ENCODE data around the gene KIAA1671.
"Not testable (repeated sequence)": the region's sequence is repeated elsewhere in the genome, so short reads cannot be mapped to it uniquely, and the experiment has no call there.

KIAA1671 gene

GRCh38 chr22:25176799-25177198 lies 224.3 kb downstream of the KIAA1671 start:
- H4K20me1 ChIP-seq (ENCODE audit: insufficient read depth): no peaks in the 10 kb centered on the region
- no peak overlapping the region for H3K4me2 ChIP-seq
- H3K36me3 ChIP-seq (ENCODE audit: insufficient read depth): no peaks in the 10 kb centered on the region
- no peak overlapping the region for H3K4me3 ChIP-seq (IDR thresholded peaks at IDR 0.05; ENCODE audit: insufficient read depth, low read depth, low read length)
- no peak for TF ChIP-seq CTCF (conservative IDR thresholded peaks at IDR 0.05; ENCODE audit: low read depth, low read length)
- no peaks in the 10 kb centered on the region for H3K4me1 ChIP-seq (ENCODE audit: low read depth, poor library complexity, severe bottlenecking)
- no peak overlapping the region for H3K27ac ChIP-seq
- H3K9ac ChIP-seq: no peak overlapping the region
- H3K27me3 ChIP-seq (ENCODE audit: insufficient read depth, low read depth): no peaks in the 10 kb centered on the region
- H2AFZ ChIP-seq (ENCODE audit: low read depth): no peak overlapping the region
- no peaks in the 10 kb centered on the region for H3K79me2 ChIP-seq (ENCODE audit: insufficient read depth, low read depth)

GRCh38 chr22:25177226-25177625 lies 224.7 kb downstream of the KIAA1671 start:
- H3K36me3 ChIP-seq (ENCODE audit: insufficient read depth): no peaks in the 10 kb centered on the region
- no peaks in the 10 kb centered on the region for H3K27me3 ChIP-seq (ENCODE audit: insufficient read depth, low read depth)
- no peak overlapping the region for H3K9ac ChIP-seq
- H4K20me1 ChIP-seq (ENCODE audit: insufficient read depth): no peaks in the 10 kb centered on the region
- H2AFZ ChIP-seq (ENCODE audit: low read depth): no peak overlapping the region
- no peaks in the 10 kb centered on the region for H3K79me2 ChIP-seq (ENCODE audit: insufficient read depth, low read depth)
- H3K4me2 ChIP-seq: no peak overlapping the region
- no peak overlapping the region for H3K27ac ChIP-seq
- no peak for TF ChIP-seq CTCF (conservative IDR thresholded peaks at IDR 0.05; ENCODE audit: low read depth, low read length)
- H3K4me1 ChIP-seq (ENCODE audit: low read depth, poor library complexity, severe bottlenecking): no peaks in the 10 kb centered on the region
- no peak overlapping the region for H3K4me3 ChIP-seq (IDR thresholded peaks at IDR 0.05; ENCODE audit: insufficient read depth, low read depth, low read length)

GRCh38 chr22:25177895-25178294 lies 225.4 kb downstream of the KIAA1671 start:
- Histone ChIP-seq H2AFZ (ENCODE audit: low read depth) (no peak overlapping the region), H3K4me1 (ENCODE audit: low read depth, poor library complexity, severe bottlenecking) (no peaks in the 10 kb centered on the region), H3K9ac (no peak overlapping the region), H3K36me3 (ENCODE audit: insufficient read depth) (no peaks in the 10 kb centered on the region), H4K20me1 (ENCODE audit: insufficient read depth) (no peaks in the 10 kb centered on the region), H3K4me2 (no peak overlapping the region), H3K27me3 (ENCODE audit: insufficient read depth, low read depth) (no peaks in the 10 kb centered on the region), H3K4me3 (IDR thresholded peaks at IDR 0.05; ENCODE audit: insufficient read depth, low read depth, low read length) (no peak overlapping the region), H3K27ac (no peak overlapping the region), H3K79me2 (ENCODE audit: insufficient read depth, low read depth) (no peaks in the 10 kb centered on the region)
- TF ChIP-seq CTCF (conservative IDR thresholded peaks at IDR 0.05; ENCODE audit: low read depth, low read length): no peak

- H3K27me3 ChIP-seq (ENCODE audit: insufficient read depth, low read depth); H3K9ac ChIP-seq; H3K27ac ChIP-seq; H3K4me2 ChIP-seq; H2AFZ ChIP-seq (ENCODE audit: low read depth); H3K36me3 ChIP-seq (ENCODE audit: insufficient read depth); H3K4me1 ChIP-seq (ENCODE audit: low read depth, poor library complexity, severe bottlenecking); H3K79me2 ChIP-seq (ENCODE audit: insufficient read depth, low read depth); H4K20me1 ChIP-seq (ENCODE audit: insufficient read depth); H3K4me3 ChIP-seq (IDR thresholded peaks at IDR 0.05; ENCODE audit: insufficient read depth, low read depth, low read length): not testable (repeated sequence)
Observed at GRCh38 chr22:25178348-25178747, 225.8 kb downstream of the KIAA1671 start.

GRCh38 chr22:25178869-25179631 lies 226.5 kb downstream of the KIAA1671 start:
- H3K36me3 ChIP-seq (ENCODE audit: insufficient read depth); H3K4me2 ChIP-seq; H4K20me1 ChIP-seq (ENCODE audit: insufficient read depth); H3K79me2 ChIP-seq (ENCODE audit: insufficient read depth, low read depth); H2AFZ ChIP-seq (ENCODE audit: low read depth); H3K4me3 ChIP-seq (IDR thresholded peaks at IDR 0.05; ENCODE audit: insufficient read depth, low read depth, low read length); H3K27ac ChIP-seq; H3K27me3 ChIP-seq (ENCODE audit: insufficient read depth, low read depth); H3K9ac ChIP-seq; H3K4me1 ChIP-seq (ENCODE audit: low read depth, poor library complexity, severe bottlenecking): not testable (repeated sequence)

All from KMS-11 (cell line).